SJCRH30 (cell line): ENCODE measurements around the gene SYT8. TPM values are rescaled to one million over a fixed set of nuclear protein-coding genes. Genes with fewer than 3 reads are reported as not detected.
A peak's percentile ranks its signal among the peaks of the same experiment; 100 is the strongest.

Experiments used
- DNase-seq, 2 experiments: peaks; one replicate each; pipeline ENCODE4 v3.0.0-alpha.2; 2015 to 2020
- H3K27ac ChIP-seq: fragments of 250-450 bp; sonication (Bioruptor Pico); 2 replicates; pipeline ENCODE4 v1.5.1; 2020; ENCODE audit warnings: mild to moderate bottlenecking, moderate library complexity
- H3K27me3 ChIP-seq: fragments of 250-450 bp; sonication (Bioruptor Pico); 2 replicates; pipeline ENCODE4 v1.5.1; 2020; ENCODE audit warnings: mild to moderate bottlenecking, moderate library complexity
- H3K36me3 ChIP-seq: fragments of 250-450 bp; sonication (Bioruptor Pico); 2 replicates; pipeline ENCODE4 v1.5.1; 2020; ENCODE audit warnings: mild to moderate bottlenecking, moderate library complexity
- H3K4me1 ChIP-seq: fragments of 250-450 bp; sonication (Bioruptor Pico); 2 replicates; pipeline ENCODE4 v1.5.1; 2020; ENCODE audit warnings: mild to moderate bottlenecking, moderate library complexity
- H3K4me3 ChIP-seq: fragments of 250-450 bp; sonication (Bioruptor Pico); 2 replicates; pipeline ENCODE4 v1.5.1; 2020; ENCODE audit warnings: mild to moderate bottlenecking, moderate library complexity
- H3K9me3 ChIP-seq: fragments of 250-450 bp; sonication (Bioruptor Pico); replicated peaks from 2 replicates; pipeline ENCODE4 v1.5.1; 2020; ENCODE audit warnings: mild to moderate bottlenecking, moderate library complexity
- total RNA-seq: library from RNA; depleted of rRNA; stranded (reverse); fragments of >200 nt; shearing (Covaris generic); gene quantifications from 2 replicates; pipeline ENCODE4 v1.2.3, GENCODE V29; 2014

Gene SYT8
- total RNA-seq, 1 experiment from 2014 or later: 1.7 TPM

GRCh38 chr11:1862588-1863351 is 28.0 kb downstream of the SYT8 start:
- H3K36me3 ChIP-seq: no peaks in the 10 kb centered on the region
- peaks cover 15% of the 10 kb centered on the region for H3K4me1 ChIP-seq
- no peak overlapping the region for H3K4me3 ChIP-seq
- H3K9me3 ChIP-seq: no peaks in the 10 kb centered on the region
- H3K27me3 ChIP-seq: peaks cover 13% of the 10 kb centered on the region
- H3K27ac ChIP-seq: no peak overlapping the region
- DNase-seq: no peak

- DNase-seq: peak; percentile 56 to 64
Measured at GRCh38 chr11:1863352-1864216, 28.8 kb downstream of the SYT8 start.

GRCh38 chr11:1864231-1864630 is 29.4 kb downstream of the SYT8 start:
- Histone ChIP-seq H3K27ac (no peak overlapping the region), H3K9me3 (no peaks in the 10 kb centered on the region), H3K27me3 (peaks cover 20% of the 10 kb centered on the region), H3K4me3 (no peak overlapping the region), H3K36me3 (no peaks in the 10 kb centered on the region), H3K4me1 (peaks cover 25% of the 10 kb centered on the region)
- DNase-seq: no peak

More at GRCh38 chr11:1863352-1864216, 28.8 kb downstream of the SYT8 start:
- no peak overlapping the region for H3K27ac ChIP-seq
- peaks cover 19% of the 10 kb centered on the region for H3K4me1 ChIP-seq
- no peaks in the 10 kb centered on the region for H3K36me3 ChIP-seq
- peaks cover 17% of the 10 kb centered on the region for H3K27me3 ChIP-seq
- H3K9me3 ChIP-seq: no peaks in the 10 kb centered on the region
- H3K4me3 ChIP-seq: no peak overlapping the region

DNA sequence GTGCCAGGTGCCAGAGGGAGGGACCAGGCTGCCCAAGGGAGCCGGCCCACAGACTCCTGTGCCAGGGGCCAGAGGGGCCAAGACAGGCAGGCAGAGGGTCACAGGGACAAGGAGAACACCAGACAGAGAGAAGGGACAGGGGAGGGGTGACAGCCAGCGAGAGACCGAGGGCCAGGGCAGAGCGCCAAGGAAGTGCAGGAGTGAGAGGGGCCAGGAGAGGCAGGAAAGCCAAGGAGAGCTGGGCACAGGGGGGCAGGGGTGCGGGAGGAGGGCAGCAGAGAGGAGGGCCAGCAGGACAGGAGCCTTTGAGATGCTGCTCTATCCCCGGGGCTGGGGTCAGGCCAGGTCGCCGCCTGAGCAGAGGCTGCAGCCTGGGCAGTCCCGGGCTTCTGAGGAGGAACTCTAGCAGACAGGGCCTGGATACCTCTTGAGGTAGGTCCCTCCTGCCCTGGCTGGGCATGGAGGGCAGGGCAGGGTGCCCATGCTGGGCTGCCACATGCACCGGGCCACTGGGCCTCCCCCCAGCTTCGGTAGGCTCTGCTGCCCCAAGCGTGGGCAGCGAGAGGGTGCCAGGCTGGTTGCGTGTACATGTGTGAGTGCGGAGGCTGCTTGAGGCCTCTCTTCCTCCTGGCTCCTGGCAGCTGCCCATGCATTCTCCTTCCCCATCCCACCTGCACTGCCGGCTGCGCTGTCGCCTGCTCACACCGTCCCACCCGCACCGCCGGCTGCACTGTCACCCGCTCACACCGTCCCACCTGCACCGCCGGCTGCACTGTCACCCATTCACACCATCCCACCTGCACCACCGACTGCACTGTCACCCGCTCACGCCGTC is 30.3 kb downstream of the SYT8 start:
- H3K36me3 ChIP-seq: no peaks in the 10 kb centered on the region
- no peak for DNase-seq
- H3K4me1 ChIP-seq: peaks cover 26% of the 10 kb centered on the region
- no peak overlapping the region for H3K27ac ChIP-seq
- peaks cover 28% of the 10 kb centered on the region for H3K27me3 ChIP-seq
- no peaks in the 10 kb centered on the region for H3K9me3 ChIP-seq
- no peak overlapping the region for H3K4me3 ChIP-seq

- DNase-seq: no peak
- H3K4me3 ChIP-seq: no peak overlapping the region
- H3K9me3 ChIP-seq: no peaks in the 10 kb centered on the region
- H3K27ac ChIP-seq: no peak overlapping the region
- peaks cover 29% of the 10 kb centered on the region for H3K27me3 ChIP-seq
- H3K36me3 ChIP-seq: no peaks in the 10 kb centered on the region
- peaks cover 34% of the 10 kb centered on the region for H3K4me1 ChIP-seq
Measured at GRCh38 chr11:1866226-1866625, 31.4 kb downstream of the SYT8 start.

DNA sequence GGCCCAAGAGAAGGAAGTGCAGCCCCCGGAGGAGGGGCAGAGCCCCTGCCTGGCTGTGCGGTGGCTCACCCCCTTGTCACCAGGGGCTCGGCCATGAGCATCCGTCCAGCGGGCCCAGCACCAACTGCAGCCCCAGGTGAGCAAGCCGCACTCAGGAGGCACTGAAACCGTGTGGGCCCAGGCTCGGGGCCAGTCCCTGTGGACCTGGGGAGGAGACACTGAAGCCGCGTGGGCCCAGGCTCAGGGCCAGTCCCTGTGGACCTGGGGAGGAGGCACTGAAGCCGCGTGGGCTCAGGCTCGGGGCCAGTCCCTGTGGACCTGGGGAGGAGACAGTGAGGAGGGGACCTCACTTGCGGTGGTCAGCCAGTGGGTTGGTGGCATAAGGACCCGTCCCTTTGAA is 32.0 kb downstream of the SYT8 start:
- Histone ChIP-seq H3K36me3 (no peaks in the 10 kb centered on the region), H3K9me3 (no peaks in the 10 kb centered on the region), H3K27me3 (peaks cover 29% of the 10 kb centered on the region), H3K27ac (no peak overlapping the region), H3K4me1 (peaks cover 37% of the 10 kb centered on the region), H3K4me3 (no peak overlapping the region)
- no peak for DNase-seq

- no peak for DNase-seq
- H3K9me3 ChIP-seq: no peaks in the 10 kb centered on the region
- peaks cover 26% of the 10 kb centered on the region for H3K27me3 ChIP-seq
- peaks cover 37% of the 10 kb centered on the region for H3K4me1 ChIP-seq
- H3K4me3 ChIP-seq: no peak overlapping the region
- no peak overlapping the region for H3K27ac ChIP-seq
- no peaks in the 10 kb centered on the region for H3K36me3 ChIP-seq
Measured at GRCh38 chr11:1867381-1867780, 32.6 kb downstream of the SYT8 start.

GRCh38 chr11:1868056-1868635 is 33.4 kb downstream of the SYT8 start:
- no peak for DNase-seq
- Histone ChIP-seq H3K4me3 (no peak overlapping the region), H3K9me3 (no peaks in the 10 kb centered on the region), H3K27ac (no peak overlapping the region), H3K4me1 (peaks cover 37% of the 10 kb centered on the region), H3K36me3 (no peaks in the 10 kb centered on the region), H3K27me3 (peaks cover 26% of the 10 kb centered on the region)

- no peak overlapping the region for H3K27ac ChIP-seq
- H3K4me3 ChIP-seq: no peak overlapping the region
- H3K36me3 ChIP-seq: no peaks in the 10 kb centered on the region
- peaks cover 20% of the 10 kb centered on the region for H3K27me3 ChIP-seq
- peaks cover 34% of the 10 kb centered on the region for H3K4me1 ChIP-seq
- no peaks in the 10 kb centered on the region for H3K9me3 ChIP-seq
- DNase-seq: no peak
Measured at GRCh38 chr11:1868636-1869291, 34.0 kb downstream of the SYT8 start.

GRCh38 chr11:1869427-1870325 is 34.9 kb downstream of the SYT8 start:
- Histone ChIP-seq H3K36me3 (no peaks in the 10 kb centered on the region), H3K27me3 (peaks cover 18% of the 10 kb centered on the region), H3K4me3 (no peak overlapping the region), H3K9me3 (no peaks in the 10 kb centered on the region), H3K4me1 (peaks cover 27% of the 10 kb centered on the region), H3K27ac (no peak overlapping the region)
- DNase-seq: no peak

DNA sequence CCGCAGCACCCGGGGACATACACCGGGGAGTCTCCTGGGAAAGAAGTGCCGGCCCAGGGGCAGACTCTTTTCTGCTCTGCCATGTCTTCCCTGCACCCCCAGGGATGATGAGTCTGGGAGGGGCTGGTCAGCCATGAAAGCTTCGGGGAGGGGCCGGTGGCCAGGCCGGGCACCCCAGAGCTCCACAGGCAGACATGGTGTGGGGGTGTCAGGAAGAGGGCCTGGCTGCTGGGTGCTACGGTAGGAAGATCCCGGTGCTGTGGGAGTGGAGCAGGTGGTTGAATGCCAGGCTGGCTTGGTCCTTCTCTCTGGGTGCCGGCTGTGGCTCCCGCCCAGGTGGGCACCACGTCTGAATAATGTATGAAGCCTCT is 35.5 kb downstream of the SYT8 start:
- H3K4me1 ChIP-seq: peaks cover 25% of the 10 kb centered on the region
- H3K36me3 ChIP-seq: no peaks in the 10 kb centered on the region
- no peak overlapping the region for H3K4me3 ChIP-seq
- no peaks in the 10 kb centered on the region for H3K9me3 ChIP-seq
- no peak overlapping the region for H3K27ac ChIP-seq
- no peak for DNase-seq
- H3K27me3 ChIP-seq: peaks cover 16% of the 10 kb centered on the region

DNA sequence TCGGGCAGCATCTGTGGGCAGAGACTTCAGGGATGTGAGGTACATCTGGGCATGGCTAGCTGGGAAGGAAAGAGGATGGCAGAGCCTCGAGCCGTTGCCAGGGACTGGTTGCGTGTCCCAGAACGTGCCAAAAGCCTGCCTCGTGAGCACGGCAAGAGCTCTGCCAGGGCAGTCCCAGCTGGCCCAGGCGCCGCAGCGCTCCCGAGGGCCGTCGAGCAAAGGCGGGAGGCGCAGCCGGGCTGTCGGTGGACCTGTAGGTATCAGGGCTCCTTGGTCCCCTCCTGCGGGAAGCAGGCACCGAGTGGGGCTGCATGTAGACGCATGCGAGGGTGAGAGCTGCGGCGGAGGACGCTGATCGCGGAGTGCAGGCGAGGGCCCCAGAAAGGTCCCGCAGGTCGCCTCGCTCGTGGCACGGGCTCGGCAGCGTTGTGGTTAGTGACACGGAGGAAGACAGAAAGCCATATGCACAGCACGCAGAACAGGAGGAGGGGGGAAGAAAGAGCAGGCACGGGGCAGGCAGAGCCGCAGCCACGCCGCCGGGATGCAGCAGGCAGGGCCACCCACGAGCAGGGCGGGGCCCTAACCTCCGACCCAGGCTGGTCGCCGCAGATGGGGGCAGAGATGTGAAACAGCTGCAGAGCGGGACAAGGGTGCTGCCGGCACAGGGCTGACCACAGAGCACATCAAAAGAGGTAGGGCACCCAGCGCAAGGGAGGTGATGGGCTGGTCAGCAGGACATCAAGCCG is 36.1 kb downstream of the SYT8 start:
- no peaks in the 10 kb centered on the region for H3K9me3 ChIP-seq
- peaks cover 29% of the 10 kb centered on the region for H3K4me1 ChIP-seq
- no peak overlapping the region for H3K4me3 ChIP-seq
- no peaks in the 10 kb centered on the region for H3K36me3 ChIP-seq
- peaks cover 16% of the 10 kb centered on the region for H3K27me3 ChIP-seq
- H3K27ac ChIP-seq: no peak overlapping the region
- DNase-seq: peak; percentile 85 to 91

DNA sequence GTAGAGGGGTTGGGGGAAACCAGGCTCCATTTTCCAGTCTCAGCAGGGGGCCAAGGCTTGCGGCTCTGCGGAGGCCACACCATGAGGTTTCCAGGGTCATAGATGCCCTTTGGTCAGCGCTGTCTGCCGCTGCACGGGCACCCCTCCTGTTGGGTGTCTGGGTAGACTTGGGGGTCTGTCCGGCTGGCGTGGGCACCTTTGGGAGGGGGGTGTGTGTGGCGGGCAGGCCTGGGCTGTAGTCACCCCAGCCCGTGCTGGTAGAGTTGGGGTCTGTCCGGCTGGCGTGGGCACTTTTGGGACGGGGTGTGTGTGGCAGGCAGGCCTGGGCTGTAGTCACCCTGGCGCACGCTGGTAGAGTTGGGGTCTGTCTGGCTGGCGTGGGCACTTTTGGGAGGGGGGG is 36.7 kb downstream of the SYT8 start:
- no peak overlapping the region for H3K27ac ChIP-seq
- H3K4me3 ChIP-seq: no peak overlapping the region
- H3K36me3 ChIP-seq: no peaks in the 10 kb centered on the region
- peaks cover 32% of the 10 kb centered on the region for H3K4me1 ChIP-seq
- H3K9me3 ChIP-seq: no peaks in the 10 kb centered on the region
- peaks cover 16% of the 10 kb centered on the region for H3K27me3 ChIP-seq
- DNase-seq: no peak
